Omental fat pad (tissue), 4 donors: Measurements from ENCODE around the gene RASGRP3. TPM values are rescaled to one million over a fixed set of nuclear protein-coding genes. Genes with fewer than 3 reads are reported as not detected.

Experiments used
- ATAC-seq: fragments of 150-250 bp; one replicate; pipeline ENCODE4 v1.9.1; 2016; ENCODE audit warnings: mild to moderate bottlenecking, moderate library complexity; ENCODE audit not compliant: low FRiP score
- DNase-seq: peaks from one replicate; pipeline ENCODE4 v3.0.0-alpha.2; 2019; ENCODE audit warnings: low spot score
- total RNA-seq, 4 donors: library from RNA; depleted of rRNA; stranded (reverse); fragments of >200 nt; gene quantifications; one replicate each; pipeline ENCODE4 v1.1.0, GENCODE V29; 2016
- TF ChIP-seq, protein P1 (sequence below), 3 donors: fragments of 450-650 bp; IDR thresholded peaks; one replicate each; pipeline ENCODE4 v1.5.1; 2016 to 2017; ENCODE audit warnings: antibody characterized with exemption in 3 of 3, mild to moderate bottlenecking in 3 of 3, moderate library complexity in 2 of 3

RASGRP3 gene
- total RNA-seq, 4 donors from 2014 or later, result 11.8 to 42.2 (median 26.1) TPM

DNA sequence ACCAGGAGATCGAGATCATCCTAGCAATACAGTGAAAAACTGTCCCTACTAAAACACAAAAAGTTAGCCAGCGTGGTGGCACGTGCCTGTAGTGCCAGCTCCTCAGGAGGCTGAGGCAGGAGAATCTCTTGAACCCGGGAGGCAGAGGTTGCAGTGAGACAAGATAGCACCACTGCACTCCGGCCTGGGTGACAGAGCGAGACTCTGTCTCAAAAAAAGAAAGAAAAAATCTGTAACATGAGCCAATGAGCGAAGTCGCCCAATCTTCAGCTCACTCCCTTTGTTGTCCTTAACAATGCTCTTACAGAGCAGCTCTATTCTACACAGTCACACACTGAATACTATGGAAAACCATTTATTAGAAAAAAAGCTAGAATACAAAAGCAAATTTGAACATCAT lies 100.6 kb downstream of the RASGRP3 start:
- ATAC-seq (no peak), DNase-seq (no peak)
- TF ChIP-seq, protein P1, sequence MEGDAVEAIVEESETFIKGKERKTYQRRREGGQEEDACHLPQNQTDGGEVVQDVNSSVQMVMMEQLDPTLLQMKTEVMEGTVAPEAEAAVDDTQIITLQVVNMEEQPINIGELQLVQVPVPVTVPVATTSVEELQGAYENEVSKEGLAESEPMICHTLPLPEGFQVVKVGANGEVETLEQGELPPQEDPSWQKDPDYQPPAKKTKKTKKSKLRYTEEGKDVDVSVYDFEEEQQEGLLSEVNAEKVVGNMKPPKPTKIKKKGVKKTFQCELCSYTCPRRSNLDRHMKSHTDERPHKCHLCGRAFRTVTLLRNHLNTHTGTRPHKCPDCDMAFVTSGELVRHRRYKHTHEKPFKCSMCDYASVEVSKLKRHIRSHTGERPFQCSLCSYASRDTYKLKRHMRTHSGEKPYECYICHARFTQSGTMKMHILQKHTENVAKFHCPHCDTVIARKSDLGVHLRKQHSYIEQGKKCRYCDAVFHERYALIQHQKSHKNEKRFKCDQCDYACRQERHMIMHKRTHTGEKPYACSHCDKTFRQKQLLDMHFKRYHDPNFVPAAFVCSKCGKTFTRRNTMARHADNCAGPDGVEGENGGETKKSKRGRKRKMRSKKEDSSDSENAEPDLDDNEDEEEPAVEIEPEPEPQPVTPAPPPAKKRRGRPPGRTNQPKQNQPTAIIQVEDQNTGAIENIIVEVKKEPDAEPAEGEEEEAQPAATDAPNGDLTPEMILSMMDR (IDR thresholded peaks at IDR 0.05), result no peak

GRCh38 chr2:33577668-33578067 lies 101.2 kb downstream of the RASGRP3 start:
- no peak for ATAC-seq
- TF ChIP-seq, protein P1 (IDR thresholded peaks at IDR 0.05), result no peak
- DNase-seq, result no peak

DNA sequence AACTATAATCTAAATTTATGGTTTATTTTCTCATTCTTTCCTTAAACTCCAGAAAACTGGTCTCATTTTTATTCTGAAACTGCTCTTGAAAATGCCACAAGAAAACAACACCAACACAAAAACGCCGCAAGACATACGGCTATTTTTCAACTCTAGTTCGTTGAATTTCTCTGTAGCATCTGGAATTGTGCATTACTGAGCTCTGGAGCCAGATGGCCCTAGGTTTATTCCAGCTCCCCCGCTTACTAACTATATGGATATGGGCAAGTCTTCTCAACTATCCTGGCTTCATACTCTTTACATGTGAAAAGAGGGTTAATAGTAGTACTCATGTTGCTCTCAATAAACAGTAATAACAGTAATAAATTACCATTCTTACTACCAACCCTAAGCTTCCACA lies 102.8 kb downstream of the RASGRP3 start:
- DNase-seq, result no peak
- TF ChIP-seq, protein P1 (IDR thresholded peaks at IDR 0.05), result no peak
- no peak for ATAC-seq

DNA sequence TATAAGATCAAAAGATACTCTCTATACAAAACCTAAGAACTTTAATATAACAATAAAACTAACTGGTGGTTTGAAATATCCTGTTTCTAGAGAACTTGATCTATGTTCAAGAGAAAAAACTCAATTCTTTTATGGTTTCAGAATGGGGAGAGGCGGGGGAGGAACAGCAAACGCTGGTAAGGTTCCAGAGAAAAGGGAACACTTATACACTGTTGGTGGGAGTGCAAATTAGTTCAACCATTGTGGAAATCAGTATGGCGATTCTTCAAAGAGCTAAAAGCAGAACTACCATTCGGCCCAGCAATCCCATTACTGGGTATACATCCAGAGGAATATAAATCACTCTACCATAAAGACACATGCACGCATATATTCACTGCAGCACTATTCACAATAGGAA lies 105.4 kb downstream of the RASGRP3 start:
- DNase-seq, result no peak
- ATAC-seq, result no peak
- TF ChIP-seq, protein P1 (IDR thresholded peaks at IDR 0.05), result no peak

GRCh38 chr2:33583194-33583938 lies 106.9 kb downstream of the RASGRP3 start:
- TF ChIP-seq, protein P1 (IDR thresholded peaks at IDR 0.05), result no peak
- ATAC-seq, result no peak
- no peak for DNase-seq

GRCh38 chr2:33586766-33587165 lies 110.3 kb downstream of the RASGRP3 start:
- ATAC-seq (no peak), DNase-seq (no peak)
- TF ChIP-seq, protein P1 (IDR thresholded peaks at IDR 0.05), result no peak

DNA sequence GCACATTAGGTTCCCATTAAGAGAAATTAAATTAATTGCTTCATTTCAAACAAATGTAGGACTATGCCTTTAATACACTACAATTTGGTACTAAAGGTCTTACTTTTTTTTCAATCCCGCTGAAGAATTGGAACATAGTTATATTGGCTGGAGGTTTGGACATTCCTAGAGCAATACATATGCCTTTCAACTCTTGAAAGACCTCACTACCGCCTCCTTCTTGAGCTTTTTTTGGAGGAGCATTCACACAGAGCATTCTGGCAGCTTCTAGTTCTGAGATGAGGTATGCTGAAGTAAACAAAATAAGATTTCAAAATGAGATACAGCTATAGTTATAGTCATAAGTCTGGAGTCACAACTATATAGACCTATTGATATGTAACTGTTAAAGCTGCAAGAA lies 111.8 kb downstream of the RASGRP3 start:
- no peak for DNase-seq
- ATAC-seq, result no peak
- TF ChIP-seq, protein P1 (IDR thresholded peaks at IDR 0.05), result no peak
